Breast epithelium (tissue), 3 donors: ENCODE measurements around the gene ADAMTS3.

Source experiments
- CTCF ChIP-seq, 3 donors: fragments of 450-650 bp; IDR thresholded peaks; one replicate each; pipeline ENCODE4 v1.5.1; 2016 to 2017; ENCODE audit warnings: antibody characterized with exemption in 3 of 3, mild to moderate bottlenecking in 3 of 3, moderate library complexity in 3 of 3
- POLR2A ChIP-seq: fragments of 450-650 bp; IDR thresholded peaks from one replicate; pipeline ENCODE4 v1.6.1; 2016; ENCODE audit warnings: antibody characterized with exemption, mild to moderate bottlenecking, moderate library complexity

- TF ChIP-seq CTCF (IDR thresholded peaks at IDR 0.05) (no peak), POLR2A (no peak)
Observed at GRCh38 chr4:72558655-72559054, 10.4 kb downstream of the ADAMTS3 start.
